OCI-LY7 (cell line): ENCODE measurements around the gene EGFL8. TPM values are rescaled to one million over a fixed set of nuclear protein-coding genes. Genes with fewer than 3 reads are reported as not detected.

ENCODE experiments used
- BruUV-seq: library from RNA; stranded (reverse); fragments of 400-500 nt; replicated peaks from 2 replicates; lab custom pipeline; 2021; lab: Mats Ljungman, UMichigan
- CTCF ChIA-PET: fragments of 300-600 bp; sonication (Branson Sonifier 250); formaldehyde crosslinking; loops from one replicate; lab custom pipeline; 2022; ENCODE audit warnings: antibody characterized with exemption; ENCODE audit not compliant: unreplicated experiment; lab: Charles Lee
- POLR2A ChIA-PET: fragments of 300-600 bp; sonication (Branson Sonifier 250); formaldehyde crosslinking; loops from one replicate; lab custom pipeline; 2022; ENCODE audit warnings: antibody characterized with exemption; lab: Charles Lee
- DNase-seq: peaks from one replicate; pipeline ENCODE4 v3.0.0-alpha.2; 2015; ENCODE audit warnings: low spot score
- H2AFZ ChIP-seq: fragments of 200-600 bp; sonication (generic), shearing (Covaris generic); 2 replicates; pipeline ENCODE4 v1.6.1; 2014; ENCODE audit warnings: mild to moderate bottlenecking, antibody characterized with exemption, low read length, moderate library complexity
- H3K27ac ChIP-seq: fragments of 200-600 bp; sonication (generic); 2 replicates; pipeline ENCODE4 v1.5.1; 2014; ENCODE audit warnings: mixed run types, low read depth, mild to moderate bottlenecking, moderate library complexity, low read length, inconsistent platforms; ENCODE audit not compliant: poor library complexity, severe bottlenecking
- H3K36me3 ChIP-seq: fragments of 200-600 bp; sonication (generic); 2 replicates; pipeline ENCODE4 v1.6.1; 2014; ENCODE audit warnings: mild to moderate bottlenecking, antibody characterized with exemption, low read length, moderate library complexity, mixed read lengths; ENCODE audit not compliant: insufficient read depth
- H3K4me1 ChIP-seq: fragments of 200-600 bp; sonication (generic); 2 replicates; pipeline ENCODE4 v1.5.1; 2014; ENCODE audit warnings: mild to moderate bottlenecking, low read length; ENCODE audit not compliant: insufficient read depth, poor library complexity, severe bottlenecking
- H3K4me2 ChIP-seq: fragments of 200-600 bp; sonication (generic); 2 replicates; pipeline ENCODE4 v1.6.1; 2014; ENCODE audit warnings: mild to moderate bottlenecking, low read length
- H3K4me3 ChIP-seq: fragments of 200-600 bp; sonication (generic); 2 replicates; pipeline ENCODE4 v1.5.1; 2014; ENCODE audit warnings: mild to moderate bottlenecking, low read depth, low read length; ENCODE audit not compliant: poor library complexity, severe bottlenecking
- H3K79me2 ChIP-seq: fragments of 200-600 bp; sonication (generic); 2 replicates; pipeline ENCODE4 v1.6.1; 2016; ENCODE audit warnings: low read depth, mild to moderate bottlenecking, low read length, moderate library complexity, mixed read lengths; ENCODE audit not compliant: insufficient read depth
- H3K9me2 ChIP-seq: fragments of 200-600 bp; sonication (generic); 2 replicates; pipeline ENCODE4 v1.6.1; 2016; ENCODE audit warnings: mild to moderate bottlenecking, low read length, mixed read lengths; ENCODE audit not compliant: insufficient read depth
- H3K9me3 ChIP-seq: fragments of 200-600 bp; sonication (generic); 2 replicates; pipeline ENCODE4 v1.6.1; 2014; ENCODE audit warnings: mild to moderate bottlenecking, mixed run types, low read length, mixed read lengths
- H4K20me1 ChIP-seq: fragments of 200-600 bp; sonication (generic); 2 replicates; pipeline ENCODE4 v1.6.1; 2014; ENCODE audit warnings: mild to moderate bottlenecking, antibody characterized with exemption, low read length, moderate library complexity, mixed read lengths; ENCODE audit not compliant: insufficient read depth
- EZH2phosphoT487 ChIP-seq: fragments of 200-600 bp; sonication (generic); IDR thresholded peaks from 2 replicates; pipeline ENCODE4 v1.6.1; 2018; ENCODE audit warnings: low read depth, borderline replicate concordance, mild to moderate bottlenecking, mixed run types, antibody characterized with exemption, low read length, moderate library complexity, mixed read lengths
- intact Hi-C: fragments of 100-400 bp; cut with micrococcal nuclease; formaldehyde crosslinking; loops from one replicate; pipeline ENCODE4 v1.10.0; 2022; ENCODE audit not compliant: unreplicated experiment
- total RNA-seq, 2 experiments: library from RNA; depleted of rRNA in 1 of 2; stranded (reverse); fragments of >200 nt in 1 of 2; shearing (Covaris generic) in 1 of 2; gene quantifications; 2 replicates each; pipeline ENCODE4 v1.2.3, GENCODE V29; 2014 to 2022
- TF ChIP-seq, protein P1 (sequence below): fragments of 200-600 bp; sonication (generic); conservative IDR thresholded peaks from 2 replicates; pipeline ENCODE4 v1.5.1; 2014; ENCODE audit warnings: mild to moderate bottlenecking, antibody characterized with exemption, low read length, moderate library complexity, mixed read lengths

EGFL8 gene
- total RNA-seq, 2 experiments from 2014 or later, result 7.4 to 21.6 TPM

- H3K4me2 ChIP-seq, result peak overlapping the region; percentile 96
- H3K4me1 ChIP-seq, result peaks cover 44% of the 10 kb centered on the region
Observed at GRCh38 chr6:32175322-32175710, 10.9 kb downstream of the EGFL8 start.

GRCh38 chr6:32175711-32176475, 11.5 kb downstream of the EGFL8 start, which contains the start of gene AGPAT1:
Gene AGPAT1, minus strand, starts transcription at chr6:32176084. Its CDS starts 4,588 bp downstream, at chr6:32171496.
- ChIA-PET POLR2A (interaction anchor here (0.5 to 2.1 kb wide), 6 partner anchors 13 to 1761 kb away, joined by 3 to 11 read pairs (median 4); partner anchors contain the start of genes GPSM3 and PBX2), CTCF (no interaction called here)
- no TSS peak for BruUV-seq
- TF ChIP-seq, protein P1, sequence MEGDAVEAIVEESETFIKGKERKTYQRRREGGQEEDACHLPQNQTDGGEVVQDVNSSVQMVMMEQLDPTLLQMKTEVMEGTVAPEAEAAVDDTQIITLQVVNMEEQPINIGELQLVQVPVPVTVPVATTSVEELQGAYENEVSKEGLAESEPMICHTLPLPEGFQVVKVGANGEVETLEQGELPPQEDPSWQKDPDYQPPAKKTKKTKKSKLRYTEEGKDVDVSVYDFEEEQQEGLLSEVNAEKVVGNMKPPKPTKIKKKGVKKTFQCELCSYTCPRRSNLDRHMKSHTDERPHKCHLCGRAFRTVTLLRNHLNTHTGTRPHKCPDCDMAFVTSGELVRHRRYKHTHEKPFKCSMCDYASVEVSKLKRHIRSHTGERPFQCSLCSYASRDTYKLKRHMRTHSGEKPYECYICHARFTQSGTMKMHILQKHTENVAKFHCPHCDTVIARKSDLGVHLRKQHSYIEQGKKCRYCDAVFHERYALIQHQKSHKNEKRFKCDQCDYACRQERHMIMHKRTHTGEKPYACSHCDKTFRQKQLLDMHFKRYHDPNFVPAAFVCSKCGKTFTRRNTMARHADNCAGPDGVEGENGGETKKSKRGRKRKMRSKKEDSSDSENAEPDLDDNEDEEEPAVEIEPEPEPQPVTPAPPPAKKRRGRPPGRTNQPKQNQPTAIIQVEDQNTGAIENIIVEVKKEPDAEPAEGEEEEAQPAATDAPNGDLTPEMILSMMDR, result no peak
- TF ChIP-seq EZH2phosphoT487, result no peak
- H3K4me3 ChIP-seq, result peak within 1 kb of the TSS; percentile 87
- peaks cover 44% of the 10 kb centered on the region for H3K4me1 ChIP-seq
- peak; percentile 96 for DNase-seq
- H4K20me1 ChIP-seq, result no peaks in the 10 kb centered on the region
- H3K79me2 ChIP-seq, result peaks cover 14% of the 10 kb centered on the region; the same call in 1 of the 2 replicates
- H2AFZ ChIP-seq, result peak within 1 kb of the TSS; percentile 49; the same call in 1 of the 2 replicates
- H3K36me3 ChIP-seq, result peaks cover 4% of the 10 kb centered on the region; the same call in 1 of the 2 replicates
- H3K9me3 ChIP-seq, result no peaks in the 10 kb centered on the region
- intact Hi-C loops, result loop anchor here (2.0 kb wide), 1 partner anchor 21 kb away; the partner anchor contains the start of gene PPT2
- peak within 1 kb of the TSS; percentile 56 for H3K27ac ChIP-seq
- peak within 1 kb of the TSS; percentile 96 for H3K4me2 ChIP-seq
- no peaks in the 10 kb centered on the region for H3K9me2 ChIP-seq

More at GRCh38 chr6:32175322-32175710, 10.9 kb downstream of the EGFL8 start:
- CTCF ChIA-PET, result no interaction called here
- intact Hi-C loops, result no loop called here
- H3K9me2 ChIP-seq, result no peaks in the 10 kb centered on the region
- peaks cover under 1% of the 10 kb centered on the region; the same call in 1 of the 2 replicates for H3K36me3 ChIP-seq
- POLR2A ChIA-PET, result no interaction called here
- no peak overlapping the region; the same call in 1 of the 2 replicates for H2AFZ ChIP-seq
- H3K79me2 ChIP-seq, result peaks cover 14% of the 10 kb centered on the region; the same call in 1 of the 2 replicates
- H4K20me1 ChIP-seq, result no peaks in the 10 kb centered on the region
- no peak for TF ChIP-seq EZH2phosphoT487
- TF ChIP-seq, protein P1, result no peak
- no TSS peak for BruUV-seq
- no peak for DNase-seq
- peak overlapping the region; percentile 87 for H3K4me3 ChIP-seq
- no peaks in the 10 kb centered on the region for H3K9me3 ChIP-seq
- no peak overlapping the region for H3K27ac ChIP-seq
